Left cardiac atrium (tissue), 4 donors: ENCODE results near the gene A1BG. TPM values are rescaled to one million over a fixed set of nuclear protein-coding genes. Genes with fewer than 3 reads are reported as not detected.

Experiments
- ATAC-seq, 2 donors: fragments of 200-7000 bp; cut with Tn5 transposase; one replicate each; pipeline ENCODE4 v1.9.1; 2020; ENCODE audit warnings: mild to moderate bottlenecking in 2 of 2, moderate library complexity in 2 of 2
- DNase-seq: peaks from one replicate; pipeline ENCODE4 v3.0.0-alpha.2; 2020
- intact Hi-C, 2 donors: fragments of 100-400 bp; cut with DNase I; formaldehyde crosslinking; loops; one replicate each; pipeline versions ENCODE4 v1.14.1 to v1.15.1; 2022 to 2023
- long read RNA-seq: library from polyadenylated mRNA; unstranded; transcript quantifications from one replicate; pipeline ENCODE4 v2.0.0, GENCODE V29; 2021
- total RNA-seq, 2 donors: library from RNA; stranded (reverse); fragmentation: NEBNext Ultra II Directional; extraction: Animal tissue kit (Norgen Biotek cat#: 25700); gene quantifications; one replicate each; pipeline ENCODE4 v1.2.1, GENCODE V29; 2021
- donor health status: DM: no; HTN: yes; CAD: no.
- donor health status: DM: no; HTN: yes; CAD: no; lungs with severe emphysema.
- donor health status: DM: yes; HTN: yes; CAD: no.
- donor health status: Dilated cardiomyopathy.

The A1BG gene
- 10 to 100 TPM; 18.3 to 18.9 TPM for total RNA-seq
- long read RNA-seq, partial matches to known transcripts, result 0 of 2 reads
- long read RNA-seq, other reads (novel, unspliced or antisense), result 0 of 2 reads

- no peak for DNase-seq
- ATAC-seq, result no peak
Observed at GRCh38 chr19:58352760-58353671, at the start of gene A1BG. A1BG (minus strand) TSS chr19:58353492; CDS start chr19:58353437, 55 bp downstream.

GRCh38 chr19:58401840-58402421 lies 48.6 kb upstream of the A1BG start:
- no peak for DNase-seq

More at GRCh38 chr19:58352760-58353671, at the start of gene A1BG:
- intact Hi-C loops, result no loop called here

GRCh38 chr19:58400916-58401839 lies 47.9 kb upstream of the A1BG start:
- intact Hi-C loops, result no loop called here
- DNase-seq (peak; percentile 100), ATAC-seq (peak; percentile 99 to 100)

More at GRCh38 chr19:58401840-58402421, 48.6 kb upstream of the A1BG start:
- no peak for ATAC-seq
- intact Hi-C loops, result no loop called here

- no peak for DNase-seq
- intact Hi-C loops, result no loop called here
- ATAC-seq, result peak in 1 of 2 donors; percentile 3
Observed at GRCh38 chr19:58400316-58400915, 47.1 kb upstream of the A1BG start.

GRCh38 chr19:58399903-58400302 lies 46.6 kb upstream of the A1BG start:
- DNase-seq, result no peak
- intact Hi-C loops, result no loop called here
- ATAC-seq, result no peak

- no peak for ATAC-seq
- intact Hi-C loops, result no loop called here
- DNase-seq, result no peak
Observed at GRCh38 chr19:58398545-58398944, 45.3 kb upstream of the A1BG start.

- intact Hi-C loops, result no loop called here
- ATAC-seq (no peak), DNase-seq (no peak)
Observed at GRCh38 chr19:58398087-58398486, 44.8 kb upstream of the A1BG start.

GRCh38 chr19:58397533-58398037 lies 44.3 kb upstream of the A1BG start:
- ATAC-seq (no peak), DNase-seq (no peak)
- intact Hi-C loops, result no loop called here

GRCh38 chr19:58396691-58397532 lies 43.6 kb upstream of the A1BG start:
- no peak for DNase-seq
- intact Hi-C loops, result no loop called here

GRCh38 chr19:58395979-58396627 lies 42.8 kb upstream of the A1BG start:
- ATAC-seq, result peak; percentile 1 to 3
- no peak for DNase-seq

More at GRCh38 chr19:58396691-58397532, 43.6 kb upstream of the A1BG start:
- no peak for ATAC-seq

GRCh38 chr19:58395220-58395978 lies 42.1 kb upstream of the A1BG start, which contains the start of gene RNF225:
RNF225 (plus strand) TSS chr19:58395656; CDS start chr19:58396090, 434 bp downstream.
- intact Hi-C loops, result no loop called here
- DNase-seq (no peak), ATAC-seq (peak in 1 of 2 donors; percentile 11)

More at GRCh38 chr19:58395979-58396627, 42.8 kb upstream of the A1BG start:
- intact Hi-C loops, result no loop called here

- intact Hi-C loops, result no loop called here
- no peak for DNase-seq
- ATAC-seq, result no peak
Observed at GRCh38 chr19:58394821-58395219, 41.5 kb upstream of the A1BG start.

GRCh38 chr19:58393725-58394033 lies 40.4 kb upstream of the A1BG start:
- DNase-seq, result no peak
- intact Hi-C loops, result no loop called here
- no peak for ATAC-seq

- intact Hi-C loops, result no loop called here
- no peak for ATAC-seq
- no peak for DNase-seq
Observed at GRCh38 chr19:58392945-58393724, 39.8 kb upstream of the A1BG start.

- ATAC-seq (no peak), DNase-seq (no peak)
- intact Hi-C loops, result no loop called here
Observed at GRCh38 chr19:58388175-58388526, 34.9 kb upstream of the A1BG start.
